B cell (primary cell): ENCODE results near the gene PIK3IP1.

ENCODE experiments used
- EZH2 ChIP-seq: IDR thresholded peaks from 2 replicates; pipeline ENCODE4 v1.6.1; 2012; ENCODE audit warnings: borderline replicate concordance, low read depth, mild to moderate bottlenecking, moderate library complexity, low read length; ENCODE audit not compliant: insufficient read depth, poor library complexity, severe bottlenecking
- TF ChIP-seq, protein P1 (sequence below): fragments of 200-600 bp; IDR thresholded peaks from one replicate; pipeline ENCODE4 v1.8.0; 2022; ENCODE audit warnings: antibody characterized with exemption, mild to moderate bottlenecking

DNA sequence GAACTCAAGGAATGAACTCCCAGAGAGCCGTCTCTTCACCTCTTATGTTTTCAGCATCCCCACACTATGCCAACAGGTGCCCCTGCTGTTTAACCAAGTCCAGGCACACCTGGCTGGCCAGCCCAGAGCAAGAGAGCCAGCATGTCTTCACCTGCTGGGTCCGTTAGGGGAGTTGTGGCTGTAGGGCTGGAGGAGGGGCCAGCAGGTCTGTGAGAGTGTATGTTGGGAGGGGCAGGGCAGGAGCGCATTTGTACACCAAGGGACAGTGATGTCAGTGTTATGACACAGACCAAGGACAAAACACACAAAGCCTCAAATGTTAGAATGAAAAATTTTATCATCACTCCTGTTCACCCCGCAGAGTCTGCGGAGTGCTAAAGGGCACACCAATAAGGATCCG lies 48.1 kb upstream of the PIK3IP1 start:
- TF ChIP-seq, protein P1, sequence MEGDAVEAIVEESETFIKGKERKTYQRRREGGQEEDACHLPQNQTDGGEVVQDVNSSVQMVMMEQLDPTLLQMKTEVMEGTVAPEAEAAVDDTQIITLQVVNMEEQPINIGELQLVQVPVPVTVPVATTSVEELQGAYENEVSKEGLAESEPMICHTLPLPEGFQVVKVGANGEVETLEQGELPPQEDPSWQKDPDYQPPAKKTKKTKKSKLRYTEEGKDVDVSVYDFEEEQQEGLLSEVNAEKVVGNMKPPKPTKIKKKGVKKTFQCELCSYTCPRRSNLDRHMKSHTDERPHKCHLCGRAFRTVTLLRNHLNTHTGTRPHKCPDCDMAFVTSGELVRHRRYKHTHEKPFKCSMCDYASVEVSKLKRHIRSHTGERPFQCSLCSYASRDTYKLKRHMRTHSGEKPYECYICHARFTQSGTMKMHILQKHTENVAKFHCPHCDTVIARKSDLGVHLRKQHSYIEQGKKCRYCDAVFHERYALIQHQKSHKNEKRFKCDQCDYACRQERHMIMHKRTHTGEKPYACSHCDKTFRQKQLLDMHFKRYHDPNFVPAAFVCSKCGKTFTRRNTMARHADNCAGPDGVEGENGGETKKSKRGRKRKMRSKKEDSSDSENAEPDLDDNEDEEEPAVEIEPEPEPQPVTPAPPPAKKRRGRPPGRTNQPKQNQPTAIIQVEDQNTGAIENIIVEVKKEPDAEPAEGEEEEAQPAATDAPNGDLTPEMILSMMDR: no peak
- TF ChIP-seq EZH2: no peak
